Heart right ventricle (tissue), 16 donors: Measurements from ENCODE around the gene CRADD. TPM values are rescaled to one million over a fixed set of nuclear protein-coding genes. Genes with fewer than 3 reads are reported as not detected.
A peak's percentile ranks its signal among the peaks of the same experiment; 100 is the strongest.

Experiments
- ATAC-seq, 8 donors: fragments of 200-7000 bp; cut with Tn5 transposase; one replicate each; pipeline ENCODE4 v1.9.1; 2020; ENCODE audit warnings: mild to moderate bottlenecking in 8 of 8, moderate library complexity in 8 of 8, moderate number of reproducible peaks in 1 of 8
- DNase-seq, 2 donors: peaks; one replicate each; pipeline ENCODE4 v3.0.0-alpha.2; 2020
- H3K27ac ChIP-seq, 10 donors: fragments of 200-600 bp; sonication (generic) in 2 of 10; one replicate each; pipeline versions ENCODE4 v1.5.0 to v1.8.0; 2020 to 2022; ENCODE audit warnings: mild to moderate bottlenecking in 3 of 10
- H3K27me3 ChIP-seq, 7 donors: fragments of 200-600 bp; one replicate each; pipeline ENCODE4 v1.8.0; 2021 to 2022; ENCODE audit warnings: mild to moderate bottlenecking in 2 of 7
- H3K36me3 ChIP-seq, 9 donors: fragments of 200-600 bp; sonication (generic) in 1 of 9; one replicate each; pipeline versions ENCODE4 v1.5.0 to v1.8.0; 2020 to 2022; ENCODE audit warnings: mild to moderate bottlenecking in 2 of 9
- H3K4me1 ChIP-seq, 9 donors: fragments of 200-600 bp; sonication (generic) in 1 of 9; one replicate each; pipeline versions ENCODE4 v1.5.0 to v1.8.0; 2020 to 2022; ENCODE audit warnings: mild to moderate bottlenecking in 4 of 9
- H3K4me3 ChIP-seq, 10 donors: fragments of 200-600 bp; sonication (generic) in 2 of 10; one replicate each; pipeline versions ENCODE4 v1.5.0 to v1.8.0; 2020 to 2022; ENCODE audit warnings: mild to moderate bottlenecking in 7 of 10, moderate library complexity in 2 of 10
- H3K9me3 ChIP-seq, 11 donors: fragments of 200-600 bp in 10 of 11; sonication (generic) in 2 of 11; one replicate each; pipeline versions ENCODE4 v1.5.0 to v1.8.0; 2013 to 2022; ENCODE audit warnings: mild to moderate bottlenecking in 2 of 11, control low read depth in 1 of 11, moderate library complexity in 1 of 11
- CTCF ChIP-seq, 9 donors: fragments of 200-600 bp; sonication (generic) in 2 of 9; IDR thresholded peaks; one replicate each; pipeline versions ENCODE4 v1.5.0 to v1.8.0; 2021 to 2022; ENCODE audit warnings: antibody characterized with exemption in 9 of 9, mild to moderate bottlenecking in 5 of 9, moderate library complexity in 1 of 9
- WGBS, 2 donors: extraction: QIAGEN DNeasy Blood & Tissue Kit; methylation state at CpG; one replicate each; pipeline ENCODE4 v1.1.7; 2013; ENCODE audit warnings: inconsistent platforms in 1 of 2; 5-methylcytosine and 5-hydroxymethylcytosine counted together
- intact Hi-C, 10 donors: fragments of 100-400 bp; cut with DNase I; formaldehyde crosslinking; loops; one replicate each; pipeline versions ENCODE4 v1.11.1 to v1.14.2; 2022
- polyA plus RNA-seq, 2 donors: library from polyadenylated mRNA; stranded (reverse); fragments of 200-250 nt; gene quantifications; one replicate each; pipeline ENCODE4 v1.2.3, GENCODE V29; 2013
- total RNA-seq, 10 donors: library from RNA; stranded (reverse); fragmentation: NEBNext Ultra II Directional in 3 of 10; extraction: Animal tissue kit (Norgen Biotek cat#: 25700) in 3 of 10; gene quantifications; one replicate each; pipeline versions ENCODE4 v1.2.1 to v1.2.4, GENCODE V29; 2021 to 2023
- donor health status: Arrhythmogenic right ventricular cardiomyopathy.
- donor health status: ischemic (EF 13 %, LVEDD 7.1; RV severe dilation, severe dysfunction).
- donor health status: healthy with polysubstance abuse.
- donor health status: DM: no; HTN: yes; CAD: no.
- donor health status: DM: no; HTN: no; CAD: no.
- donor health status: ischemic (EF 25% LVEDD 6.9; RV normal size, moderate dysfunction).
- donor health status: ischemic (EF 25% LVEDD 5.7; RV mildly dilated, moderate dysfunction).
- donor health status: healthy.
- donor health status: DM: yes; HTN: yes; CAD: no.
- donor health status: Ischemic cardiomyopathy.
- donor health status: ischemic (EF 35%, LVEDD 5.7; RV mildly dilated, moderate dysfunction).
- donor health status: nonischemic (EF 11% LVEDD 7.7; RV severe dilation, severe dysfunction).
- donor health status: DM: yes; HTN: yes; CAD: no.
- donor health status: PGD.
- donor health status: ischemic (EF 29% LVEDD 5.4; RV normal size, mild dysfunction).
- donor health status: nonischemic (EF 23%, LVEDD 6.1; RV moderate dilation, normal function).

The CRADD gene
- total and polyA plus RNA-seq, 12 donors = 5.0 to 80.1 (median 51.4) TPM

- WGBS, 2 donors = 73 to 82% methylated on average over 8 of the region's 8 CpGs
- H3K4me3 ChIP-seq = no peak overlapping the region
- H3K4me1 ChIP-seq = peaks cover 21 to 72% (median 54%) of the 10 kb centered on the region in 9 donors
- ATAC-seq (peak in 1 of 8 donors; percentile 45), DNase-seq (no peak)
- no peak for TF ChIP-seq CTCF (IDR thresholded peaks at IDR 0.05)
- H3K27ac ChIP-seq = peak overlapping the region in 5 of 10 donors; percentile 1 to 75 (median 24)
- no peaks in the 10 kb centered on the region for H3K9me3 ChIP-seq
- intact Hi-C loops = loop anchor here in 2 of 10 donors (5.0 to 10.0 kb wide), 2 partner anchors 57 to 61 kb away; no protein-coding TSS in a partner anchor
- H3K27me3 ChIP-seq = no peaks in the 10 kb centered on the region
- H3K36me3 ChIP-seq = no peaks in the 10 kb centered on the region
These were observed 146.6 kb downstream of the CRADD start for GRCh38 chr12:93823616-93824391.

- Histone ChIP-seq H3K9me3 (no peaks in the 10 kb centered on the region), H3K36me3 (no peaks in the 10 kb centered on the region), H3K27ac (peak overlapping the region in 8 of 10 donors; percentile 22 to 75 (median 56)), H3K4me3 (no peak overlapping the region), H3K27me3 (no peaks in the 10 kb centered on the region), H3K4me1 (peaks cover 19 to 72% (median 47%) of the 10 kb centered on the region in 9 donors)
- DNase-seq (no peak), ATAC-seq (peak in 3 of 8 donors; percentile 5 to 11 (median 7))
- WGBS, 2 donors = 70 to 71% methylated on average over 11 of the region's 11 CpGs
- intact Hi-C loops = loop anchor here in 3 of 10 donors (5.0 to 10.0 kb wide), 4 partner anchors 42 to 67 kb away; no protein-coding TSS in a partner anchor
- no peak for TF ChIP-seq CTCF (IDR thresholded peaks at IDR 0.05)
These were observed 147.6 kb downstream of the CRADD start for GRCh38 chr12:93824514-93825500.

GRCh38 chr12:93825501-93825888 is 148.3 kb downstream of the CRADD start:
- no peak for DNase-seq
- Histone ChIP-seq H3K27me3 (no peaks in the 10 kb centered on the region), H3K9me3 (no peaks in the 10 kb centered on the region), H3K27ac (peak overlapping the region; percentile 9 to 75 (median 52)), H3K4me3 (no peak overlapping the region), H3K36me3 (no peaks in the 10 kb centered on the region), H3K4me1 (peaks cover 20 to 74% (median 51%) of the 10 kb centered on the region in 9 donors)
- peak in 6 of 8 donors; percentile 18 to 62 (median 34) for ATAC-seq
- peak in 1 of 9 donors; percentile 16 for TF ChIP-seq CTCF (IDR thresholded peaks at IDR 0.05)
- intact Hi-C loops = loop anchor here in 2 of 10 donors (5.0 to 10.0 kb wide), 3 partner anchors 42 to 67 kb away; no protein-coding TSS in a partner anchor
- 54 to 57% methylated on average over 3 of the region's 3 CpGs for WGBS, 2 donors
